Lower leg skin (tissue), 3 donors: ENCODE data around the gene ARPIN.

ENCODE experiments used
- POLR2A ChIP-seq, 2 donors: fragments of 450-650 bp; IDR thresholded peaks; one replicate each; pipeline ENCODE4 v1.6.1; 2016 to 2017; ENCODE audit warnings: antibody characterized with exemption in 2 of 2, mild to moderate bottlenecking in 1 of 2, moderate library complexity in 1 of 2
- TF ChIP-seq, protein P1 (sequence below), 3 donors: fragments of 450-650 bp; IDR thresholded peaks; one replicate each; pipeline ENCODE4 v1.5.1; 2016; ENCODE audit warnings: antibody characterized with exemption in 3 of 3, mild to moderate bottlenecking in 3 of 3, moderate library complexity in 2 of 3

DNA sequence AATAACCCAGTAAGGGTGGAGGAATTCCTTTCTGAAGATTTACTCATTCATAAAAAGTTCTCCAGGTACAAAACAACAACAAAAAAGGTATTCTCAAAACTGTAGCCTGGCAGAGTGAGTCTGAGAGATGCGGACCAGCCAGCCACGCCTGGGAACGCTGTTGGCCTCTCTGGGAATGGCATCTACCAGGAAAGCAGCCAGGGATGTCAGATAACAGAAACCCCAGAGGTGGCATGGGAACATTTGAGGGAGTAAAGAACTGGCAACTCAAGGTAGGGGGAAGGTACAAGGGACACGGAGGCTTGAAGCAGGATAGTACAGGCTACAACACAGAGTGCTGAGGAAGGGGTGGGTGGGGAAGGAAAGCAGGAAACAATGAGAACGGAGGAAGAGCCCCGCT, 11.9 kb downstream of the ARPIN start:
- no peak for TF ChIP-seq POLR2A (IDR thresholded peaks at IDR 0.05)
- TF ChIP-seq, protein P1, sequence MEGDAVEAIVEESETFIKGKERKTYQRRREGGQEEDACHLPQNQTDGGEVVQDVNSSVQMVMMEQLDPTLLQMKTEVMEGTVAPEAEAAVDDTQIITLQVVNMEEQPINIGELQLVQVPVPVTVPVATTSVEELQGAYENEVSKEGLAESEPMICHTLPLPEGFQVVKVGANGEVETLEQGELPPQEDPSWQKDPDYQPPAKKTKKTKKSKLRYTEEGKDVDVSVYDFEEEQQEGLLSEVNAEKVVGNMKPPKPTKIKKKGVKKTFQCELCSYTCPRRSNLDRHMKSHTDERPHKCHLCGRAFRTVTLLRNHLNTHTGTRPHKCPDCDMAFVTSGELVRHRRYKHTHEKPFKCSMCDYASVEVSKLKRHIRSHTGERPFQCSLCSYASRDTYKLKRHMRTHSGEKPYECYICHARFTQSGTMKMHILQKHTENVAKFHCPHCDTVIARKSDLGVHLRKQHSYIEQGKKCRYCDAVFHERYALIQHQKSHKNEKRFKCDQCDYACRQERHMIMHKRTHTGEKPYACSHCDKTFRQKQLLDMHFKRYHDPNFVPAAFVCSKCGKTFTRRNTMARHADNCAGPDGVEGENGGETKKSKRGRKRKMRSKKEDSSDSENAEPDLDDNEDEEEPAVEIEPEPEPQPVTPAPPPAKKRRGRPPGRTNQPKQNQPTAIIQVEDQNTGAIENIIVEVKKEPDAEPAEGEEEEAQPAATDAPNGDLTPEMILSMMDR (IDR thresholded peaks at IDR 0.05), result no peak
